ENCODE measurements around the gene NEGR1.

NEGR1 gene

GRCh38 chr1:71592646-71593274 is 689.6 kb downstream of the NEGR1 start:
- no peak for TF ChIP-seq CTCF (IDR thresholded peaks at IDR 0.05; ENCODE audit: low read depth, low read length, missing control alignments)
- in situ Hi-C loops (cut with HindIII; ENCODE audit: low sequenced_read_pairs) = loop anchor here (25.0 kb wide), 1 partner anchor 445 kb away; no protein-coding TSS in a partner anchor
- H3K4me3 ChIP-seq (ENCODE audit: low read depth, low read length) = no peak overlapping the region
- no peak for DNase-seq (ENCODE audit: low read depth)

- in situ Hi-C loops (cut with HindIII; ENCODE audit: low sequenced_read_pairs) = loop anchor here (25.0 kb wide), 1 partner anchor 448 kb away; no protein-coding TSS in a partner anchor
- TF ChIP-seq CTCF (IDR thresholded peaks at IDR 0.05; ENCODE audit: low read depth, low read length, missing control alignments) = no peak
- no peak for DNase-seq (ENCODE audit: low read depth)
- H3K4me3 ChIP-seq (ENCODE audit: low read depth, low read length) = no peak overlapping the region
Measured at GRCh38 chr1:71589005-71589404, 693.3 kb downstream of the NEGR1 start.

GRCh38 chr1:71587961-71588360 is 694.4 kb downstream of the NEGR1 start:
- peak; percentile 32 for TF ChIP-seq CTCF (IDR thresholded peaks at IDR 0.05; ENCODE audit: low read depth, low read length, missing control alignments)
- in situ Hi-C loops (cut with HindIII; ENCODE audit: low sequenced_read_pairs) = loop anchor here (25.0 kb wide), 1 partner anchor 449 kb away; no protein-coding TSS in a partner anchor
- no peak overlapping the region for H3K4me3 ChIP-seq (ENCODE audit: low read depth, low read length)
- DNase-seq (ENCODE audit: low read depth) = peak; percentile 26

GRCh38 chr1:71586030-71586429 is 696.3 kb downstream of the NEGR1 start:
- no peak for DNase-seq (ENCODE audit: low read depth)
- no peak for TF ChIP-seq CTCF (IDR thresholded peaks at IDR 0.05; ENCODE audit: low read depth, low read length, missing control alignments)
- in situ Hi-C loops (cut with HindIII; ENCODE audit: low sequenced_read_pairs) = loop anchor here (25.0 kb wide), 1 partner anchor 451 kb away; no protein-coding TSS in a partner anchor
- no peak overlapping the region for H3K4me3 ChIP-seq (ENCODE audit: low read depth, low read length)

GRCh38 chr1:71583756-71584155 is 698.6 kb downstream of the NEGR1 start:
- in situ Hi-C loops (cut with HindIII; ENCODE audit: low sequenced_read_pairs) = loop anchor here (25.0 kb wide), 1 partner anchor 454 kb away; no protein-coding TSS in a partner anchor
- DNase-seq (ENCODE audit: low read depth) = no peak
- H3K4me3 ChIP-seq (ENCODE audit: low read depth, low read length) = no peak overlapping the region
- TF ChIP-seq CTCF (IDR thresholded peaks at IDR 0.05; ENCODE audit: low read depth, low read length, missing control alignments) = no peak

- in situ Hi-C loops (cut with HindIII; ENCODE audit: low sequenced_read_pairs) = loop anchor here (25.0 kb wide), 1 partner anchor 455 kb away; no protein-coding TSS in a partner anchor
- H3K4me3 ChIP-seq (ENCODE audit: low read depth, low read length) = no peak overlapping the region
- no peak for TF ChIP-seq CTCF (IDR thresholded peaks at IDR 0.05; ENCODE audit: low read depth, low read length, missing control alignments)
- no peak for DNase-seq (ENCODE audit: low read depth)
Measured at GRCh38 chr1:71582673-71583072, 699.7 kb downstream of the NEGR1 start.
